ENCODE results near the gene KCP. TPM values are rescaled to one million over a fixed set of nuclear protein-coding genes. Genes with fewer than 3 reads are reported as not detected.

Gene KCP
- total RNA-seq, 2 experiments from 2014 or later = 0.11 TPM; not detected in 1

DNA sequence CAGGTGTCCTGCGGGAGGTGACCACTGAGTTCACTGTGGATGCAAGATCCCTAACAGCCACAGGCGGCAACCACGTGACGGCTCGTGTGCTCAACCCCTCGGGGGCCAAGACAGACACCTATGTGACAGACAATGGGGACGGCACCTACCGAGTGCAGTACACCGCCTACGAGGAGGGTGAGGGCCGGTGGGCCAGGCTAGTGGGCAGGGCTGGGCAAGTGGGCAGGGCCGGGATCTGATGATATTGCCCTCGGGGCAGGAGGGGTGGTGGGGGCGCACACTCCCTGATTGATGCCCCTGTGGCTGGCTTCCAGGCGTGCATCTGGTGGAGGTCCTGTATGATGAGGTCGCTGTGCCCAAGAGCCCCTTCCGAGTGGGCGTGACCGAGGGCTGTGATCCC, 64.5 kb downstream of the KCP start:
- no peaks in the 10 kb centered on the region for H3K27me3 ChIP-seq (ENCODE audit: control insufficient read depth in 1 of 2, insufficient read depth in 2 of 2, low read length in 2 of 2)

GRCh38 chr7:128845475-128845874, 65.0 kb downstream of the KCP start:
- H3K27ac Mint-ChIP-seq = no peak overlapping the region
- intact Hi-C loops (cut with DNase I, micrococcal nuclease) = no loop called here
- Histone ChIP-seq H3K27me3 (ENCODE audit: control insufficient read depth in 1 of 2, insufficient read depth in 2 of 2, low read length in 2 of 2) (no peaks in the 10 kb centered on the region), H3K4me1 (ENCODE audit: insufficient read depth, low read length) (peaks cover 9% of the 10 kb centered on the region), H3K4me3 (ENCODE audit: low read length) (no peak overlapping the region), H3K36me3 (ENCODE audit: insufficient read depth, low read length) (no peaks in the 10 kb centered on the region), H3K27ac (ENCODE audit: low read depth in 1 of 2, low read length in 2 of 2) (no peak overlapping the region), H3K9me3 (ENCODE audit: control insufficient read depth in 1 of 2, insufficient read depth in 1 of 2, low read length in 2 of 2) (no peaks in the 10 kb centered on the region)
- no peaks in the 10 kb centered on the region for H3K36me3 Mint-ChIP-seq (ENCODE audit: low read depth)
- ChIA-PET POLR2A (no interaction called here), CTCF (no interaction called here)
- ATAC-seq (ENCODE audit: poor library complexity) (no peak), DNase-seq (no peak)
- no peak overlapping the region for H3K4me3 Mint-ChIP-seq
- H3K9me3 Mint-ChIP-seq = no peaks in the 10 kb centered on the region
- no peaks in the 10 kb centered on the region for H3K27me3 Mint-ChIP-seq
- H3K4me1 Mint-ChIP-seq (ENCODE audit: low read depth) = no peaks in the 10 kb centered on the region
- no peak for TF ChIP-seq CTCF (IDR thresholded peaks at IDR 0.05)

More for the DNA sequence above, 64.5 kb downstream of the KCP start:
- Histone ChIP-seq H3K36me3 (ENCODE audit: insufficient read depth, low read length) (no peaks in the 10 kb centered on the region), H3K27ac (ENCODE audit: low read depth in 1 of 2, low read length in 2 of 2) (no peak overlapping the region), H3K4me1 (ENCODE audit: insufficient read depth, low read length) (peaks cover 9% of the 10 kb centered on the region), H3K4me3 (ENCODE audit: low read length) (no peak overlapping the region), H3K9me3 (ENCODE audit: control insufficient read depth in 1 of 2, insufficient read depth in 1 of 2, low read length in 2 of 2) (no peaks in the 10 kb centered on the region)
- ChIA-PET CTCF (no interaction called here), POLR2A (no interaction called here)
- Mint-ChIP-seq H3K4me3 (no peak overlapping the region), H3K27me3 (no peaks in the 10 kb centered on the region), H3K9me3 (no peaks in the 10 kb centered on the region), H3K4me1 (ENCODE audit: low read depth) (no peaks in the 10 kb centered on the region), H3K27ac (no peak overlapping the region), H3K36me3 (ENCODE audit: low read depth) (no peaks in the 10 kb centered on the region)
- no peak for TF ChIP-seq CTCF (IDR thresholded peaks at IDR 0.05)
- ATAC-seq (ENCODE audit: poor library complexity) = no peak
- intact Hi-C loops (cut with DNase I, micrococcal nuclease) = no loop called here
- DNase-seq = no peak

DNA sequence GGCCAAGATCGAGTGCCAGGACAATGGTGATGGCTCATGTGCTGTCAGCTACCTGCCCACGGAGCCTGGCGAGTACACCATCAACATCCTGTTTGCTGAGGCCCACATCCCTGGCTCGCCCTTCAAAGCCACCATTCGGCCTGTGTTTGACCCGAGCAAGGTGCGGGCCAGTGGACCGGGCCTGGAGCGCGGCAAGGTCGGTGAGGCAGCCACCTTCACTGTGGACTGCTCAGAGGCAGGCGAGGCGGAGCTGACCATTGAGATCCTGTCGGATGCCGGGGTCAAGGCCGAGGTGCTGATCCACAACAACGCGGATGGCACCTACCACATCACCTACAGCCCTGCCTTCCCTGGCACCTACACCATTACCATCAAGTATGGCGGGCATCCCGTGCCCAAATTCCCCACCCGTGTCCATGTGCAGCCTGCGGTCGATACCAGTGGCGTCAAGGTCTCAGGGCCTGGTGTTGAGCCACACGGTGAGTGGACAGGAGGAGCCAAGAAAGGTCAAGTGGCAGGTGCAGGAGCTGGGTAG, 65.7 kb downstream of the KCP start:
- H3K4me3 ChIP-seq (ENCODE audit: low read length) = no peak overlapping the region
- Mint-ChIP-seq H3K4me1 (ENCODE audit: low read depth) (no peaks in the 10 kb centered on the region), H3K27me3 (no peaks in the 10 kb centered on the region), H3K4me3 (no peak overlapping the region), H3K9me3 (no peaks in the 10 kb centered on the region), H3K36me3 (ENCODE audit: low read depth) (no peaks in the 10 kb centered on the region), H3K27ac (no peak overlapping the region)
- no peaks in the 10 kb centered on the region for H3K9me3 ChIP-seq (ENCODE audit: control insufficient read depth in 1 of 2, insufficient read depth in 1 of 2, low read length in 2 of 2)
- no peak for TF ChIP-seq CTCF (IDR thresholded peaks at IDR 0.05)
- H3K27me3 ChIP-seq (ENCODE audit: control insufficient read depth in 1 of 2, insufficient read depth in 2 of 2, low read length in 2 of 2) = no peaks in the 10 kb centered on the region
- intact Hi-C loops (cut with DNase I, micrococcal nuclease) = no loop called here
- ATAC-seq (ENCODE audit: poor library complexity) = no peak
- peaks cover 9% of the 10 kb centered on the region for H3K4me1 ChIP-seq (ENCODE audit: insufficient read depth, low read length)
- no peaks in the 10 kb centered on the region for H3K36me3 ChIP-seq (ENCODE audit: insufficient read depth, low read length)
- ChIA-PET POLR2A (no interaction called here), CTCF (no interaction called here)
- no peak for DNase-seq
- H3K27ac ChIP-seq (ENCODE audit: low read depth in 1 of 2, low read length in 2 of 2) = no peak overlapping the region

All from CD4-positive, alpha-beta T cell (primary cell).